ENCODE data around the gene MRPS16.

MRPS16 gene

GRCh38 chr10:73206385-73206784 lies 46.1 kb downstream of the MRPS16 start:
- no peak for DNase-seq
- in situ Hi-C loops (cut with MboI; ENCODE audit: low pct_unique_long_range_greater_than_20kb, low sequenced_read_pairs) = no loop called here

- peak; percentile 7 for DNase-seq
- in situ Hi-C loops (cut with MboI; ENCODE audit: low pct_unique_long_range_greater_than_20kb, low sequenced_read_pairs) = no loop called here
Observed at GRCh38 chr10:73205890-73206289, 46.6 kb downstream of the MRPS16 start.

- no peak for DNase-seq
- in situ Hi-C loops (cut with MboI; ENCODE audit: low pct_unique_long_range_greater_than_20kb, low sequenced_read_pairs) = no loop called here
Observed at GRCh38 chr10:73205081-73205480, 47.4 kb downstream of the MRPS16 start.
